Motor neuron (in vitro differentiated cells): Measurements from ENCODE around the gene SEMA4G. TPM values are rescaled to one million over a fixed set of nuclear protein-coding genes. Genes with fewer than 3 reads are reported as not detected.

Experiments used
- ATAC-seq, 8 experiments: fragments of 200-7000 bp; cut with Tn5 transposase; replicated peaks in 6 of 8; 2 replicates each; pipeline ENCODE4 v1.8.0; 2021; ENCODE audit warnings: mild to moderate bottlenecking in 8 of 8, moderate library complexity in 8 of 8
- H3K27ac ChIP-seq, 2 donors: fragments of 250-450 bp; sonication (Bioruptor Pico); 2 replicates each; pipeline ENCODE4 v1.9.0; 2021; ENCODE audit warnings: antibody characterized with exemption in 2 of 2, mild to moderate bottlenecking in 2 of 2, moderate library complexity in 1 of 2
- H3K4me1 ChIP-seq, 2 donors: fragments of 250-450 bp; sonication (Bioruptor Pico); replicated peaks in 1 of 2; 2 replicates each; pipeline ENCODE4 v1.6.1; 2021; ENCODE audit warnings: antibody characterized with exemption in 2 of 2, mild to moderate bottlenecking in 2 of 2, moderate library complexity in 1 of 2
- H3K4me3 ChIP-seq, 5 donors: fragments of 250-450 bp; sonication (Bioruptor Pico); 2 replicates each; pipeline ENCODE4 v1.9.0; 2021; ENCODE audit warnings: antibody characterized with exemption in 5 of 5, mild to moderate bottlenecking in 5 of 5, moderate library complexity in 4 of 5
- WGBS, 10 experiments: fragments of 450-650 bp; shearing (Covaris generic); methylation state at CpG; one replicate each; pipeline ENCODE4 v1.0.0; 2022; 5-methylcytosine and 5-hydroxymethylcytosine counted together
- in situ Hi-C, 9 experiments: fragments of 400-800 bp; cut with MboI; loops; one replicate each; pipeline ENCODE4 v1.15.0; 2021; ENCODE audit warnings: low sequenced_read_pairs in 9 of 9, low pct_unique_long_range_greater_than_20kb in 2 of 9; ENCODE audit not compliant: unreplicated experiment in 9 of 9
- total RNA-seq, 8 experiments: library from RNA; unstranded; fragments of 300-600 nt; gene quantifications; 2 replicates each; pipeline versions ENCODE4 v1.2.3 to v1.2.4, GENCODE V29; 2022

Gene SEMA4G
- total RNA-seq, 8 experiments from 2014 or later: 3.2 to 17.0 (median 10.1) TPM

DNA sequence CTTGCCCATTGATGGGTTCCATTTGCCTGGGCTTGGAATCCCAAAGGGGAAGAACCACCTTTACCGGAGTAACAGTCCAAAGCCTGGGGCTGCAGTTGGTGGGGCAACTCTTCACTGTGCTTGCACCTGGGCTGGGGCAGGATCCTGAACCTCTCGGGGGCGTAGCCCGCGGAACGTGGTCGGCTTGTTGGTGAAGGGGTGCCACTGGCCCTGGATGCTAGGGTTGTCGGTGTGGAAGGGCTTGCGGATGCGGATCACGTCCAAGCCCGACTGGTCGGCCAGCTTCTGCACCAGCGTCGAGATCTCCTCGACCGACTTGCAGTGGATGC is 17.3 kb downstream of the SEMA4G start:
- peaks cover 11 to 13% of the 10 kb centered on the region in 2 donors for H3K4me1 ChIP-seq
- peak overlapping the region; percentile 95 to 96 for H3K27ac ChIP-seq
- in situ Hi-C loops: no loop called here
- no peak for ATAC-seq
- H3K4me3 ChIP-seq: peak overlapping the region; percentile 73 to 99 (median 87)
- WGBS, 10 experiments: 23 to 50% (median 30%) methylated on average over 2 to 7 of the region's 17 CpGs; no CpG with 5 or more reads in 5 of the 10 experiments

DNA sequence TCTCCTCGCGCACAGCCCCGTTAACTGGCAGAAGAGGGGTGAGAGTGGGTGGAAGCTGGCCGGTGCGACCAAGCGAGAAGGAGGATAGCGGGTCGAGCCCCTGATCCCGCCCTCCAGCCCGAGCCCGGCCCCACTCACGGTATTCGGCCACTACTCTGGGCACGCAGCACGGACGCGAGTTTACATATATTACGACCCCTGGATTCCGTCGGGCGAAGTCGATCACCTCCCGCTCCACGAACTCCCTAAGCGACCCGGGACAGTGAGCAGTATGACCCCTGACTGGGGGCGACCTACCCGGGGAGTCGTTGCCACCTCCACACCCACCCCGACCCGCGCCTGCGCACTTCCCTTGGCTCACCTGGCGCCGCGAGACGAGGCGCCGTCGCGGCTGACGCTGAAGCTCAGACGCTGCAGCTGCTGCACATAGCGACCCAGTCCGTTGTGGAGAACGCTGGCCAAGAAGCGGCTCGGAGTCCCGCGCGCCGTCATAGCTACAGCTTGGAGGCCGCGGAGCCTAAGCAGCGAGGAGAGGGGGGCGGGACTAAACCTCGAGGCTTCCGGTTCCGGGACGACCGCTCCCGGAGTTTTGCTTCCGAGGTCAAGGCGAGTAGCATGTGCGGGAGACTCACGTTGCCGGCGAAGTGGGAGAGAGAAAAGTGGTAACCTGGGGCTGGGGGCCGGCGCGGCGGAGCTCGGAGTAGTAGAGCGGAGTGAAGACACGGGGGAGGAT is 17.8 kb downstream of the SEMA4G start, which contains the start of the genes MRPL43 and TWNK:
Gene MRPL43, minus strand, starts transcription at position 546 of the 733 bp plus-strand sequence. Its CDS starts 54 bp downstream, at position 492.
Gene TWNK, plus strand, starts transcription at position 592 of the 733 bp plus-strand sequence. CDS start 668 bp downstream, outside the sequence.
- H3K27ac ChIP-seq: peak within 1 kb of the TSS; percentile 95 to 96
- peak; percentile 91 to 98 (median 95) for ATAC-seq
- H3K4me3 ChIP-seq: peak within 1 kb of the TSS; percentile 73 to 99 (median 87)
- WGBS, 10 experiments: 0 to 2% (median 0%) methylated on average over 1 to 34 of the region's 75 CpGs; no CpG with 5 or more reads in 3 of the 10 experiments
- in situ Hi-C loops: no loop called here
- peaks cover 11 to 13% of the 10 kb centered on the region in 2 donors for H3K4me1 ChIP-seq

DNA sequence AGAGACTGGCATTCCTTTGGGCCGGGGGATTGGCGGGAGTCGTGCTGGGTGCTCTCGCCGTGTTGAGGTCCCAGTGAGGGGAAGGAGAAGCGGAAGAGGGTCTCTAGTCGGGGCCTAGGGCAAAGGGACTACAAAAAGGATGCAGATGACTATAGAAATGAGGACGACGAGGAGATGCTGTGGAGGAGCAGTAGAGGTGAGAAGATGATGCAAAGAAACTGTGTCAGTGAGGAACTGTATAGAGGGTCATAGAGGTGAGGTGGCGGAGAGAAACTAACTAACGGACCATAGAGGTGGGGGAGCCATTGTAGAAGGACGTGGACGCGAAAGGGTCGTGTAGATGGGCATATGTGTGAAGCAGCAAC is 18.4 kb downstream of the SEMA4G start:
- ATAC-seq: peak in 4 of 8 experiments; percentile 14 to 56 (median 34)

DNA sequence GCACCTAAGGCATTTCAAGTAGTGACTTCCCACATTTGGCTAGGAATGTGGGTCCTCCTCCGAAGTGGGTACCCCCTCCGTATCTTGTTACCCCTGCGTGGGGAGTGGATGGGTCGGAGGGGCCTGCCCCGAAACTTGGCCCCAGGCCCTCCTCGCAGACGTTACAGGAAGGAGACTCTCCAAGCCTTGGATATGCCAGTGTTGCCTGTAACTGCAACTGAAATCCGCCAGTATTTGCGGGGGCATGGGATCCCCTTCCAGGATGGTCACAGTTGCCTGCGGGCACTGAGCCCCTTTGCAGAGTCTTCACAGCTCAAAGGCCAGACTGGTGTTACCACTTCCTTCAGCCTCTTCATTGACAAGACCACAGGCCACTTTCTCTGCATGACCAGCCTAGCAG is 18.9 kb downstream of the SEMA4G start:
- Histone ChIP-seq H3K27ac (no peak overlapping the region), H3K4me3 (peak overlapping the region; percentile 73 to 99 (median 87)), H3K4me1 (peaks cover 11 to 13% of the 10 kb centered on the region in 2 donors)
- in situ Hi-C loops: no loop called here
- ATAC-seq: no peak
- 39 to 74% (median 62%) methylated on average over 2 to 7 of the region's 10 CpGs; no CpG with 5 or more reads in 5 of the 10 experiments for WGBS, 10 experiments

More for the DNA sequence above, 18.4 kb downstream of the SEMA4G start:
- peak overlapping the region; percentile 73 to 99 (median 87) for H3K4me3 ChIP-seq
- H3K27ac ChIP-seq: peak overlapping the region; percentile 95 to 96
- in situ Hi-C loops: no loop called here
- H3K4me1 ChIP-seq: peaks cover 11 to 13% of the 10 kb centered on the region in 2 donors
- WGBS, 10 experiments: 0 to 20% (median 2%) methylated on average over 1 to 11 of the region's 15 CpGs; no CpG with 5 or more reads in 2 of the 10 experiments

DNA sequence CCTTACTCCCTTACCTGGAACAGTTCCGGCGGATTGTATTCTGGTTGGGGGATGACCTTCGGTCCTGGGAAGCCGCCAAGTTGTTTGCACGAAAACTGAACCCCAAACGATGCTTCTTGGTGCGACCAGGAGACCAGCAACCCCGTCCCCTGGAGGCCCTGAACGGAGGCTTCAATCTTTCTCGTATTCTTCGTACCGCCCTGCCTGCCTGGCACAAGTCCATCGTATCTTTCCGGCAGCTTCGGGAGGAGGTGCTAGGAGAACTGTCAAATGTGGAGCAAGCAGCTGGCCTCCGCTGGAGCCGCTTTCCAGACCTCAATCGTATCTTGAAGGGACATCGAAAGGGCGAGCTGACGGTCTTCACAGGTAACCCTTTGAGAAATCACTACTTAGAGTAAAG is 19.8 kb downstream of the SEMA4G start:
- WGBS, 10 experiments: 70 to 100% (median 92%) methylated on average over 2 to 19 of the region's 21 CpGs; no CpG with 5 or more reads in 2 of the 10 experiments
- H3K4me1 ChIP-seq: peaks cover 11 to 13% of the 10 kb centered on the region in 2 donors
- in situ Hi-C loops: no loop called here
- H3K27ac ChIP-seq: no peak overlapping the region
- no peak for ATAC-seq
- H3K4me3 ChIP-seq: no peak overlapping the region

DNA sequence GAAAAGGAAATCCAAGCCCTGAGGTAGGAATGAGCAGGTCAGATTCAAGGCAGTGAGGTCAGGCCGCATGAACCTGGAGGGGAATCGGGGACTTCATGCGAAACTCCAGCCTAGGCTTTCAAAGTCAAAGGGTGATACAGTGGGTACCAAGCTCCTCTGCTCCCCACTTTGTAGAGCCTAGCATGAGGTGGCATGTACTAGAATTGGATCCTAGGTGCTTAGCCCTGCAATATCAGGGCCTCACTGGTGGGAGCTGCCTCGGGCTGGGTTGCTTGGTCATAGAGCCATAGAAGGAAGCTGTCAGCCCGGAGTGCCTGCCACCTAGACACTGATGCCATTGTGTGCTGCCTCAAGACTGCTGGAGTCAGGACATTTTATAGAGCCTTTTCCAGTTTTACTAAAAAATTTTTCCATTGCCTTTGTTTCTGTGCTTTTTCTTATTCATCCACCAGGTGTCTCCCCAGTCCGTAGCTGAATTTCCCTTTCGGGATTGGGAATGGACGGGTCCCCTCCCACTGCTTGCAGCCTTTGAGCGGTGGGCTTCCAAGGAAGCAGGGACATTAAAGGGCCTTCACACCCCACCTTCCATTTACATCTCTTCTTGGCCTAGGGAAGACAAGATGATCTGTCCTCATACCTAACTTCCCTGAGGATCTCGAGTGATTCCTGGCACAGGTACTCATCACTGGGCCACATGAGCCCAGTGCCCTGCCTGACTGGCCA is 24.8 kb downstream of the SEMA4G start:
- H3K4me1 ChIP-seq: peaks cover 6 to 16% of the 10 kb centered on the region in 2 donors
- in situ Hi-C loops: no loop called here
- ATAC-seq: no peak
- H3K4me3 ChIP-seq: no peak overlapping the region
- H3K27ac ChIP-seq: no peak overlapping the region
- WGBS, 10 experiments: 33 to 100% (median 65%) methylated on average over 1 to 7 of the region's 10 CpGs; no CpG with 5 or more reads in 2 of the 10 experiments

DNA sequence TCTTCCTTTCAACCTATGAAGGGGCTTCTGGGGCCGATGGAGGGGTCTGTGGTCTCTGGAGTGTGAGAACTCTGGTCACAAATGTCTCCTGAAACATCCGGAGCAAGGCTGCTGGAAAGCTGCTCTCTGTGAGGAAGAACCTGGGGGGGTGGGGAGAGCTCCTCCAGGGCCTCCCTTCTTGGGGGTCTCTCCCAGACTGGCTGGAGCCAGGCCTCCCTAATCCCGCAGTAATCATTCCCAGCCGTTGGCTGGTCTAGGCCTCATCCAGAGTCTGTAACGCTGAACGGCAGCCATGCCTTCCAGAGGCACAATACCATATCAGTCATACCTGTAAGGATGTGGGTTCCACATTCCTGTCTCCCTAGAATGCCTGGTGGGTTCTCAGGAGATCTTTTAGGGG is 25.9 kb downstream of the SEMA4G start:
- in situ Hi-C loops: no loop called here
- no peak for ATAC-seq
- 10 to 93% (median 83%) methylated on average over 1 to 2 of the region's 6 CpGs; no CpG with 5 or more reads in 5 of the 10 experiments for WGBS, 10 experiments
- Histone ChIP-seq H3K4me3 (no peak overlapping the region), H3K4me1 (peaks cover 6 to 16% of the 10 kb centered on the region in 2 donors), H3K27ac (no peak overlapping the region)

DNA sequence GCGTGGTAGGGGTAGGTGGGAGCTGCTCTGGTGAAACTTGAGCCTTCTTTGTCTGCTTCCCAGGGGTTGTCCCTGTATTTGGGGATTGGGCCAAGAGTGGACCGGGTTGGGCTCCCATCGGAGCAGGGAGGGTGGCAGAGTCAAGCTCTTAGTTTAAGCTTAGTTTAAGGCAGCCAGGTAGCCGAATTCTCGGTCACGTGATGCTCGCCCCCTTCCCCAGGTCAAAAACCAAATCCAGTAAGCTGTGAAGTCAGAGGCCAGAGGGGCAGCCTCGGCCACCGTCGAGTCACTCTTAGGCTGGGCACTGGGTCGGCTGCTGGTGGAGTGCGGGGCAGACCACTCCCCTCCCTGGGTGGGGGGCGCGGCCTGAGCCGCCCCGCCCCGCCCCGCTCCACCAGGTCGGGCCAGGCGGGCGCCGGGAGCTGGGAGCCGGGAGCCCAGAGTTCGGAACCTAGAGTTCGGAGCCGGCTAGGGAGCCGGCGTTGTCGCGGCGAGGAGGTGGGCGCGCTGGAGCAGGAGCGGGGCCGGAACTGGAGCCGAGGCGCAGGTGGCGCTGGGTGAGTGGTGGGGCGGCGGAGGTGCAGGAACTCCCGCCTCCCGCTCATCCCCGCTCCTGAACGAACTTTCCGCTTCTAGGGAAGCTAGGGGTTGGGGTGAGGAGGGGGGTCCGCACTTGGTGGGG is 27.5 kb downstream of the SEMA4G start:
- in situ Hi-C loops: no loop called here
- Histone ChIP-seq H3K4me1 (peaks cover 17 to 28% of the 10 kb centered on the region in 2 donors), H3K4me3 (peak overlapping the region; percentile 57 to 81 (median 71)), H3K27ac (peak overlapping the region; percentile 96 to 99)
- ATAC-seq: peak in 1 of 8 experiments; percentile 4
- 0 to 63% (median 0%) methylated on average over 2 to 7 of the region's 46 CpGs; no CpG with 5 or more reads in 7 of the 10 experiments for WGBS, 10 experiments

DNA sequence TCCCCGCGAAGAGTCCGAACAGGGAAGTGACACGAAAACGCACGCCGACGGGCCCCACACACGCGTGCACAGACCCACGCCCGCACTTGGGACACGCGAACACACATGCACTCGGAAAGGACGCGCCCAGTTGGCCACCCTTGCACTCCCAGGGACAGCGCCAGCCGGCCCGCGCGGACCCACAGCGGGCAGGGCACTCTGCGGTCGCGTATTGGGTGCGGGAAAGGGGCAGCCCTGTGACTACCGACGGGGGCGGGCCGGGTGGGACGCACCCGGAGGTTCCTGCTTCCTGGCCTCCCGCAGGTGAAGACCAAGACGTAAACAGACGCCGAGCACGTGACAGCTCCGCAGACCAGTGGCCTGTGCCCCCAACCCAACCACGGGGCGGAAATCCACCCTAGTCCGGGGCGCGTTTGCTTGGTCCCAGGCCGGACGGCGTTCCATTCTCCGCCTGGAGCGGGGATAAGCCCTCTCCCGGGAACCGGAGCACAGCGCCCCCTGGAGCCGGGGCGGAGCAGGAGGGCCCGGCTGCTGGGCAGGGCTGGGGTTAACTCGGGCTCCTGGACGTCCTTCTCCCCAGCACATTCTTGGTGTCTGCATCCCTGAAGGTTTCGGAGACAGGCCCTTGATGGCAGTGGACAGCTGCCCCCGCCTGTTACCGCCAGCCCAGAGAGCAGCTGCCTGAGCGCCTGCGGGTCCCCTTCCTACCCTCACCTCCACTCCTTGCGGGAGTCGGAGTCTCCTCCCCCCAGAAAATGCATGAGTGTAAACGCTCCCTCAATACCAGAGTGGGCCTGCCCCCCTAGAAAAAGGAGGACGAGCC is 28.3 kb downstream of the SEMA4G start:
- peaks cover 20 to 31% of the 10 kb centered on the region in 2 donors for H3K4me1 ChIP-seq
- ATAC-seq: peak in 7 of 8 experiments; percentile 13 to 59 (median 29)
- H3K4me3 ChIP-seq: peak overlapping the region; percentile 57 to 81 (median 71)
- H3K27ac ChIP-seq: peak overlapping the region; percentile 96 to 99
- in situ Hi-C loops: no loop called here
- 0 to 5% (median 2%) methylated on average over 2 to 9 of the region's 66 CpGs; no CpG with 5 or more reads in 7 of the 10 experiments for WGBS, 10 experiments

DNA sequence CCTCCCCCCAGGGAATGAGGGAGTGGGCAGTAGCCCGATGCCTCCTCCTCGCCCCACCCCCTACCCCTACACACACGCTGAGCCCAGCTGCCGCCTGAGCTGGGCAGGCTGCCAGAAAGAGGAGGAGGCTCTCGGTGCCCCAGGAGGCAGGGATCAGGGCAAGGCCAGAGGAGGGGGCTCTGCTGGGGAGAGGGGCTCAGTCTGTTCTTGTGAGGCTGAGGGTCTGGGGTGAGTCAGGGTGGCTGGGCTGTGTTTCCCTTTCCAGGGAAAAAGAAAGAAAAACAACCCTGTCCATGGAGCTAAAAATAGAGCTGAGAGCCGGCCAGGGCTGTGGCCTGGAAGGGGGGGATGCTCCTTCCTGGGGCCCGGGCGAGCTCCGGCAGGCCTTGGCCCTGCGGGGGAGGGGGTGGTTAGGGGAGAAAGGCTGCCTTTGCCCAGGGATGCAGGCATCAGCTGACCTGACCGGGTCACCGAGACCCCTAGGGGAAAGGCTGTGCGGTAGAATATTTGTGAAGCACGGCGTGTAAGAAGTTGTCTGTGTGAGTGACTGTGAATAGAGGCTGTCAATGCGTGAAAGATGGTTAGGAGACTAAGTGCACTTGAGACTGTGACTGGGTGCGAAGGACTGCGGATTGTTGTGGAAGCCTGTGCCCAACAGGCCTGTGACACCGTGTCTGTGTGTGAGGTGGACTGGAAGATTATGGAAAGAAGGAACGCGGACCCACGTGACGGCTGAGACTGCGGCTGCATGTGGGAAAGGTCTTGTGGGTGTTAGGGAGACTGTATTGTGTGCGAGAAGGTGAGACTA is 29.1 kb downstream of the SEMA4G start:
- WGBS, 10 experiments: 0 to 13% (median 2%) methylated on average over 3 to 9 of the region's 25 CpGs; no CpG with 5 or more reads in 3 of the 10 experiments
- H3K4me3 ChIP-seq: peak overlapping the region; percentile 57 to 81 (median 71)
- H3K4me1 ChIP-seq: peaks cover 20 to 31% of the 10 kb centered on the region in 2 donors
- in situ Hi-C loops: no loop called here
- H3K27ac ChIP-seq: peak overlapping the region; percentile 96 to 99
- peak; percentile 10 to 66 (median 58) for ATAC-seq

DNA sequence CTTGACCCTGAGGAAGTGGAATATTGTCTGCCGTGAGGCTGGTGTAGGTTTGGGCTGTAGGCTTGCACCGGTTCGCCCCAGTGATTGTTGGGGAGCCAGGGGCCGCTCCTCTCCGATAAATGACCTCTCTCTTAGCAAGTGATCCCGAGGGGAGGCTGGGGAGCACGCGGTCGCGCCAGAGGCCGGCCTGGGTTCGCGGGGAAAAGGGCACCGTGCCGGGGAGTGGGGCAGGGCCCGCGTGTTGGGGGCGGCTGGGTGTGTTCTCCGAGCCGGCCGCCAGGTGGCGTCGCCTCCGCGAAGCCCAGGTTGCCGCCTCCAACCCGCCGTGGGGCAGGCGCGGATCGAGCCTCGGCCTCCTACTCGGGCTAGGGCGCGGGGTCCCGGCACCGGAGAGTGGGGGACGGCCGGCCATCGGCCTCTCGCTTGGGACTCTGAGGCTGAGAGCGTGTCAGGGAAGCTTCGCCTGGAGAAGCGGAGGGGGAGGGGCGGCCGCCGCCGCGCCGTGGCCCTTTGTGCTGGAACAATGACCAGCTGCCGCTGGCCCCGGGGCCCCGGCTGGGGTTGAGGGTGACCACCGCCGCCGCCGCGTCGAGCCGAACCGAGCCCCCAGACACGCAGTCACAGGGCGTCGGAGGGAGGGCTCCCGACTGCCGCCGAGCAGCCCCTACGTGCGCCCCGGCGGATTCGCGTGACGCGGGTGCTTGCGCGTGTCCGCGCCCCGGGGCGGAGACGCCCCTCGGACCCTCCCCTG is 29.9 kb downstream of the SEMA4G start:
- peak overlapping the region; percentile 96 to 99 for H3K27ac ChIP-seq

More for the DNA sequence above, 29.9 kb downstream of the SEMA4G start:
- H3K4me3 ChIP-seq: peak overlapping the region; percentile 57 to 81 (median 71)
- in situ Hi-C loops: no loop called here
- H3K4me1 ChIP-seq: peaks cover 20 to 31% of the 10 kb centered on the region in 2 donors
- peak; percentile 29 to 53 (median 46) for ATAC-seq
- WGBS, 10 experiments: 0 to 7% methylated on average over 1 to 3 of the region's 83 CpGs; no CpG with 5 or more reads in 8 of the 10 experiments
